OCI-M2 (cell line): Measurements from ENCODE around the gene FKBP4.

Experiments used
- DNase-seq: peaks from one replicate; lab custom pipeline; 2025; ENCODE audit not compliant: unreplicated experiment; lab: John Stamatoyannopoulos, UW

Gene FKBP4

GRCh38 chr12:2812290-2813213 lies 17.8 kb downstream of the FKBP4 start, which contains the start of gene ITFG2:
ITFG2 (plus strand) TSS chr12:2812668; CDS start chr12:2812761, 93 bp downstream.
- DNase-seq: peak; percentile 82

DNA sequence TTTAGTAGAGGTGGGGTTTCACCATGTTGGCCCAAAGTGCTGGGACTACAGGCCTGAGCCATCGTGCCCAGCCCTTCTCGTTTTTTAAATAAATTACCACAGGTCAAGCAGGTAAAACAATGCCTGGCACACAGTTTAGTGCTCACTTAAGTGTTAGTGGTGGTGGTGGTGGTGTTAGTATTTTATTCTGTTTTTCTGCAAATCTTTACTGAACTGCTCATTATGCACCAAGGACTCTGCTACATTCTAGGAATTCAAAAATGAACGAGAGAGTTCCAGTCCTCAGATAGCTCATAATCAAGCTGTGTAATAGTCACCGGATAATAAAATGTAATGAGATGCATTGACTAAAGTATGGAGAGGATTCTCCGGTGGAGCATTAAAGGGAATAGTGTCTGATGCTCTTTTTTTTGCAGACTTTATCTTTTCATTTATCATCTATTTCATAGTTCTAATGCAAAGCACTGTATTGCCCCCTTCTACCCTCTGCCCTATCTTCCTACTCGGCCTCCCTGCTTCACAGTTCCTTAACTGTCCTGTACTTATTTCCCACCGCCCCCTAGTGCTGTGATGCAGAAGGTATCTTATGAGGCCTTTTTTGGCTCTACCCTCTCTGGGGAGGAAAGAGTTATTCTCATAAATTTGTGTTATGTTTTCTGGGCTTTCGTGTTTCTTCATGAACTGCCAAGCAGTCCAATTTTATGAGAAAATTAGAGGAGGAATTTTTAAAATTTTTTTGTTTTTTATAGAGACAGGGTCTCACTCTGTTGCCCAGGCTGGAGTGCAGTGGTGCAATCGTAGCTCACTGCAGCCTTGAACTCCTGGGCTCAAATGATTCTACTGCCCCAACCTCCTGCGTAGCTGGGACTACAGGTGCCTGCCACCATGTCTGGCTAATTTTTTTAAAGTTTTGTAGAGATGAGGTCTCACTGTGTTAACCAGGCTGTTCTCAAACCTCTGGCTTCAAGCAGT lies 18.7 kb downstream of the FKBP4 start:
- DNase-seq: no peak

DNA sequence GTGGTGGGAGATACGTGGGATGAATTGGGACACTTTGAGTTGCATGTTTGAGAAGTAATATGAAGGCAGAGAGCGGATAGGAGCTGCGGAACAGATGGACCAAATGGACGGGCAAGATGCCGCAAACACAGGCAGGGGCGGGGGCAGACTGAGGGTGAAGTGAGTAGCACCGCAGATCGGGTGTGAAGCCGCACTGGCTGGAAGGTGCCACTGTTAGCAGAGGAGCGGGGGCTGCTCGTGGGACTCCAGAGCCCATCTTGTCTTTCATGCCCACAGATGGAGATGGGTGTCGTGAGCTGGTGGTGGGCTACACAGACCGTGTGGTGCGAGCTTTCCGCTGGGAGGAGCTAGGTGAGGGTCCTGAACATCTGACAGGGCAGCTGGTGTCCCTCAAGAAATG lies 25.0 kb downstream of the FKBP4 start:
- DNase-seq: no peak

DNA sequence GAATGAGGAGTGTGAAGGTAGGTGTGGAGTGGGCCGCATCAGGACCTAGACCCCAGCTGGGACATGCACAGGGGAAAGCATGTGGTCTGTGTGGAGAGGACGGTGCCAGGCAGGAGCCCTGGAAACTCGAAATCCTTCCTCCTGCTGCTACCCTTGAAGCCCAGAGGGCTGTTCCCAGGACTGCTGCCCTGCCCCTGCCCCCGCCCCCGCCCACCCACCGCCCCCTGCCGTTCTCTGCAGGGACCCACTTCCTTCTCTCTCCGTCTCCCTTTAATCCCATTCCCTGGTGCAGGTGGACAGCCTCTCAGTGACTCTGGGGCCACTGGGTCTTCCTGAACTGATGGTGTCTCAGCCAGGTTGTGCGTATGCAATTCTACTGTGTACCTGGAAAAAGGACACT lies 25.7 kb downstream of the FKBP4 start:
- no peak for DNase-seq

- no peak for DNase-seq
These were observed 28.7 kb downstream of the FKBP4 start for GRCh38 chr12:2823483-2823882.

DNA sequence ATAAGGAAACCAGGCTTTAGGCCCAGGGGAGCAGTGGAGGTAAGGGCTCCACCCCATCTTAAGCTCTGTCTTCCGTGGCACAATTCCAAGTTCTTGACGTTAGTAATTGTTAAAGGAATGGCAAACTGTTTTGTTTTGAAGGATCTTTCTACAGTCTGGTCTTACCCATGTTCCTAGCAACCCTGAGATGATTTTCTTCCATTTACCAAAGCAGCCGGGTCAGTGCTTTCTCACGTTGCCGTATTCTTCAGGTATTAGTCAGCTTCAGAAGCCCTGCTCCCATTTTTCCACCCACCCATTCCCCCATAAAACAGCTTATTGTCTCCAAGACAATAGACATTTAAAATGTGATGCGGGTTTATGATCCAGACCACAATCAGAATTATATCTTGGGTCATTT lies 29.8 kb downstream of the FKBP4 start:
- DNase-seq: no peak

- DNase-seq: no peak
These were observed 30.4 kb downstream of the FKBP4 start for GRCh38 chr12:2825132-2825531.

- no peak for DNase-seq
These were observed 31.3 kb downstream of the FKBP4 start for GRCh38 chr12:2826036-2826435.

- no peak for DNase-seq
These were observed 32.1 kb downstream of the FKBP4 start for GRCh38 chr12:2826721-2827515.

DNA sequence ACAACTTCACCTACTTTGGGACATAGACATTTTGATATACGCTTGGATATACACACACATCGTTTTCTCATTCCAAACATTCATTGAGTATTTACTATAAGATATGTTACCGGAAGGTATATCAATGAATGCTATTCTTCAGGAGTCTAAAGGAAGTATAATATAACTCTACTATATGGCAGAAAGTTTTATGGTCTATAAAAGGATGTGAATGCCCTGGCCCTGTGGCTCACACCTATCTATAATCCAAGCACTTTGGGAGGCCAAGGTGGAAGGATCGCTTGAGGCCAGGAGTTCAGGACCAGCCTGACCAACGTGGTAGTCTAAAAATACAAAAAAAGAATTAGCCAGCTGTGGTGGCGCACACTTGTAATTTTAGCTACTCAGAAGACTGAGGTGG lies 34.5 kb downstream of the FKBP4 start:
- DNase-seq: no peak

DNA sequence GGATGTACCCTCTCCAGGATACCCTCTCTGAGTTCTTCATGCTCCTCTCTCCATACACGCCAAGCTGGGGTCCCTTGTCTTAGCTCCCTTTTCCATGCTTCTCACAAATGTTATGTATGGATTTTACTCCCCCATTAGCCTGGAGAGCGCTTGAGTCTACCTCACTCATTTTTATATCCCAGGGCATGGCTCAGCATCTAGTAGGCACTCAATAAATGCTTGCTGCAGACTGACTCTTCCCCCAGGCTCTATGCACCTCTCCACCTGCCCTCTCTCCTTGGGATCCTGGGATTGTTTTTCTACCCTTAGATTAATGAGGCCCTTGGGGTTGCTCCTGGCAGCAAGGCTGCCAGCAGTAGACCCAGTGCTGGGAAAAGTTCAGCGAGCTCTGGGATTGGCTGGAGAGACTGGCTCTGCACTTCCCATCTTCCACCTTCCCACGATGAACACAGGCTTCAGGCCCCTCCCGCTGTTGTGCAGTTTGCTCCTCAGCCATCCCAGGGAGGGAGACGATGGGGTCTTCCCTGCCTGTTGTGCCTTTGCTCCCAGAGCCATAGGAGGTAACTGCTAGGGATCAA lies 37.9 kb downstream of the FKBP4 start:
- DNase-seq: no peak

DNA sequence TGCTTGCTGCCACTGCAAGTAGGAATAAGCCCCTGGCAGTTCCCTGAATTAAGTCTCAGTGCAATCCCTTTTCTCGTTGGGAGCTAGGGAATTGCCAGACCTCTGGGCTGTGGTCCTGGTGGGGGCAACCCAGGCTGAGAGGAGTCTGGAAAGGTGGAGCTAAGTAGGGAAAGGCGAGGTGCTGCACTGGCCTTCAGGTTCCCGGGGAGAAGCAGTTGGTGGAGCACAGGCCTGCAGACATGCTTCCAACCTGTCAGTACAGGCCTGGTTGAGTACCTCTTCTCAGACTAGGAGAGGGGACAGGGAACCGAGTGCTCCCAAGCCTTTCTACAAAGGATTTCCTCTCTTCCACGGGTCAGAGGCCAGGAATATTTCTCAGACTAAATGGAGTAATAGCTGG lies 38.6 kb downstream of the FKBP4 start:
- no peak for DNase-seq

- DNase-seq: no peak
These were observed 39.0 kb downstream of the FKBP4 start for GRCh38 chr12:2833810-2834209.

- no peak for DNase-seq
These were observed 40.1 kb downstream of the FKBP4 start, which contains the start of gene NRIP2 for GRCh38 chr12:2834581-2835491. NRIP2 (minus strand) TSS chr12:2835035; CDS start chr12:2834983, 52 bp downstream.

GRCh38 chr12:2835691-2836403 lies 41.1 kb downstream of the FKBP4 start:
- DNase-seq: no peak

GRCh38 chr12:2836574-2836973 lies 41.8 kb downstream of the FKBP4 start:
- no peak for DNase-seq

GRCh38 chr12:2841056-2841650 lies 46.4 kb downstream of the FKBP4 start:
- DNase-seq: no peak

GRCh38 chr12:2842948-2843347 lies 48.2 kb downstream of the FKBP4 start:
- no peak for DNase-seq
